ENCODE results near the gene ADCK2.
"Not testable (repeated sequence)": the region's sequence is repeated elsewhere in the genome, so short reads cannot be mapped to it uniquely, and the experiment has no call there.

ADCK2 gene

GRCh38 chr7:140672382-140673062, at the start of gene ADCK2:
ADCK2 (plus strand) TSS chr7:140672945; CDS start chr7:140673331, 386 bp downstream.
- no peak for DNase-seq (ENCODE audit: low read depth, low spot score)

GRCh38 chr7:140623980-140624379, 48.8 kb upstream of the ADCK2 start:
- DNase-seq (ENCODE audit: low read depth, low spot score) = no peak

GRCh38 chr7:140624392-140625191, 48.2 kb upstream of the ADCK2 start:
- DNase-seq (ENCODE audit: low read depth, low spot score) = no peak

GRCh38 chr7:140625192-140625558, 47.6 kb upstream of the ADCK2 start:
- DNase-seq (ENCODE audit: low read depth, low spot score) = not testable (repeated sequence)

GRCh38 chr7:140625908-140626868, 46.6 kb upstream of the ADCK2 start:
- no peak for DNase-seq (ENCODE audit: low read depth, low spot score)

GRCh38 chr7:140631021-140631420, 41.7 kb upstream of the ADCK2 start:
- no peak for DNase-seq (ENCODE audit: low read depth, low spot score)

- DNase-seq (ENCODE audit: low read depth, low spot score) = no peak
Measured at GRCh38 chr7:140631602-140632001, 41.1 kb upstream of the ADCK2 start.

- no peak for DNase-seq (ENCODE audit: low read depth, low spot score)
Measured at GRCh38 chr7:140635345-140635744, 37.4 kb upstream of the ADCK2 start.

GRCh38 chr7:140635816-140636215, 36.9 kb upstream of the ADCK2 start:
- no peak for DNase-seq (ENCODE audit: low read depth, low spot score)

GRCh38 chr7:140637400-140637799, 35.3 kb upstream of the ADCK2 start:
- DNase-seq (ENCODE audit: low read depth, low spot score) = no peak

- no peak for DNase-seq (ENCODE audit: low read depth, low spot score)
Measured at GRCh38 chr7:140638173-140638791, 34.5 kb upstream of the ADCK2 start.

GRCh38 chr7:140639366-140640053, 33.2 kb upstream of the ADCK2 start:
- no peak for DNase-seq (ENCODE audit: low read depth, low spot score)

GRCh38 chr7:140640060-140640637, 32.6 kb upstream of the ADCK2 start:
- DNase-seq (ENCODE audit: low read depth, low spot score) = no peak

- DNase-seq (ENCODE audit: low read depth, low spot score) = no peak
Measured at GRCh38 chr7:140640727-140641523, 31.8 kb upstream of the ADCK2 start, which contains the start of gene DENND2A. DENND2A (minus strand) TSS chr7:140640813; CDS start chr7:140602397, 38,416 bp downstream.

GRCh38 chr7:140641524-140642195, 31.1 kb upstream of the ADCK2 start:
- no peak for DNase-seq (ENCODE audit: low read depth, low spot score)

GRCh38 chr7:140643416-140643815, 29.3 kb upstream of the ADCK2 start:
- no peak for DNase-seq (ENCODE audit: low read depth, low spot score)

GRCh38 chr7:140644761-140645160, 28.0 kb upstream of the ADCK2 start:
- not testable (repeated sequence) for DNase-seq (ENCODE audit: low read depth, low spot score)

- no peak for DNase-seq (ENCODE audit: low read depth, low spot score)
Measured at GRCh38 chr7:140645166-140645900, 27.4 kb upstream of the ADCK2 start.

Measured in activated CD4-positive, CD25-positive, alpha-beta regulatory T cell treated with anti-CD3 and anti-CD28 coated beads, Interleukin-2, amount 50 U/mL, for 16 hours (primary cell).